K562 (cell line): ENCODE measurements around the gene CSF2. TPM values are rescaled to one million over a fixed set of nuclear protein-coding genes. Genes with fewer than 3 reads are reported as not detected.

Experiments
- AFF1 ChIP-seq, 2 experiments: fragments of 450-650 bp; IDR thresholded peaks; 2 replicates each; pipeline ENCODE4 v1.6.1; 2018; ENCODE audit warnings: mild to moderate bottlenecking in 2 of 2, low read depth in 1 of 2; ENCODE audit not compliant: partially characterized antibody in 2 of 2
- CBFA2T3 ChIP-seq: fragments of 450-650 bp; IDR thresholded peaks from 2 replicates; pipeline ENCODE4 v1.6.1; 2017
- FOXP1 ChIP-seq: sonication (generic); formaldehyde crosslinking; IDR thresholded peaks from 2 replicates; pipeline ENCODE4 v1.8.0; 2022; ENCODE audit warnings: mild to moderate bottlenecking, missing genetic modification reagents
- KLF16 ChIP-seq: IDR thresholded peaks from 2 replicates; pipeline ENCODE4 v1.6.1; 2016; ENCODE audit warnings: antibody characterized with exemption
- MAFF ChIP-seq: IDR thresholded peaks from 2 replicates; pipeline ENCODE4 v1.6.1; 2012; ENCODE audit warnings: low read length, improper control_type of control experiment
- STAG1 ChIP-seq: sonication (generic); formaldehyde crosslinking; IDR thresholded peaks from 2 replicates; pipeline ENCODE4 v1.5.0; 2020; ENCODE audit warnings: missing genetic modification reagents, borderline replicate concordance
- TARDBP ChIP-seq: fragments of 450-650 bp; IDR thresholded peaks from 2 replicates; pipeline ENCODE4 v1.6.1; 2016
- XRCC5 ChIP-seq: fragments of 200-400 bp; formaldehyde crosslinking; IDR thresholded peaks from 2 replicates; pipeline ENCODE4 v1.6.1; 2017; ENCODE audit warnings: low read depth, mild to moderate bottlenecking, low read length
- ZBTB49 ChIP-seq: sonication (generic); formaldehyde crosslinking; IDR thresholded peaks from 2 replicates; pipeline ENCODE4 v1.8.0; 2022; ENCODE audit warnings: missing genetic modification reagents, mild to moderate bottlenecking, borderline replicate concordance
- polyA plus RNA-seq, 8 experiments: library from polyadenylated mRNA; depleted of rRNA in 4 of 8; stranded (reverse) in 5 of 8; unstranded in 3 of 8; fragments of >200 nt; fragmentation: Nextera tagmentation in 2 of 8; fragmentation: Illumina TruSeq in 1 of 8; extraction: Ambion mirVana in 2 of 8; extraction: Trizol in 1 of 8; gene quantifications; 2 replicates each; pipeline versions ENCODE4 v1.2.1 to v1.2.3, GENCODE V29; 2011 to 2014; ENCODE audit warnings: inconsistent platforms in 1 of 8, missing spikeins in 1 of 8
- total RNA-seq, 7 experiments: library from RNA; depleted of rRNA in 6 of 7; stranded (reverse); fragments of >200 nt in 6 of 7; fragmentation: Illumina TruSeq in 2 of 7; extraction: Trizol in 2 of 7; gene quantifications; 2 replicates each; pipeline versions ENCODE4 v1.2.1 to v1.2.3, GENCODE V29; 2011 to 2021; ENCODE audit warnings: low replicate concordance in 1 of 7
- TF ChIP-seq, protein P1 (sequence below), 2 experiments: fragments of 450-650 bp; formaldehyde crosslinking in 1 of 2; IDR thresholded peaks; 2 replicates each; pipeline versions ENCODE4 v1.4.0 to v1.6.1; 2014 to 2020; ENCODE audit warnings: mild to moderate bottlenecking in 2 of 2, borderline replicate concordance in 1 of 2, low read depth in 1 of 2

Gene CSF2
- total and polyA plus RNA-seq, 9 of the 15 experiments (the other 6 are each of a cell fraction or from before 2014, with no cell fraction given): 0.25 to 0.29 TPM; not detected in 7

DNA sequence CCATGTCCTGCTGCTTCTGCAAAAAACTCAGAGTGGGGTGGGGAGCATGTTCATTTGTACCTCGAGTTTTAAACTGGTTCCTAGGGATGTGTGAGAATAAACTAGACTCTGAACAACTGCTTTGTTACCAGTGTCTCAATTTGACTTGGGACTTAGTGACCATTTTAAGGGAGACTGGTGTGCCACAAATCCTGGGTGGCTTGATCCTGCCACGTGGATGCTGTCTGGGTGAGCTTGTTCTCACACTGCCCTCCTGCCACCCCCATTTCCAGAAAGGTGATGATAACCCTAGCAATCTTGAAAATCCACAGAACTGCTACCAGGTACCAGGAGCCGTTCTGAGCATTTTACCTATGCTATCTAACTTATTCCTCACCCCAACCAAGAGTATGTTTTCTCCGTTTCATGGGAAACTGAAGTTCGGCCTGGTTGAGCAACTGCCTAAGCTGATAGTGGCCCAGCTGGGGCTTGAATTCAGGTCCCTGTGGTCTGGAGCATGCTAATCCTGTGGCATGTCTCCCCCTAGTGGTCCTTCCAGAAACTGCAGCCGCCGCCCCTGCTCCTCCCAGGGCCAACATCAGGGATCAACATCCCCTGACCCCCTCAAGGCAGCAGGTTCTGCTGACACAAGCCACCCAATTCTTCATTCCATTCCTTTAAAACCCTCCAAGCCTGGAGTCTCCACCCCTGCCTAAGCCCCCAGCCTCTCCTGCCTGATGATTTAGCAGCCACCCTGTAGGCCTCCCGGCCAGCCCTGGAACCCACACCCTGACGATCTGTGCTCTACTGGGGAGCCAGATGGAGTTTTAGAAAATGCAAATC is 10.3 kb upstream of the CSF2 start (continued):
- TF ChIP-seq ZBTB49 (CRISPR knock-in tag) (no peak), MAFF (no peak), XRCC5 (peak; percentile 64; the same call in 1 of the 2 replicates), CBFA2T3 (0 out of 2 replicates have a peak, but pooled peaks have one; percentile 29), STAG1 (CRISPR knock-in tag) (peak; percentile 96; the same call in 1 of the 2 replicates), KLF16 (peak; percentile 68), AFF1 (IDR thresholded peaks at IDR 0.05; ENCODE audit: low read depth in 1 of 2, partially characterized antibody in 2 of 2) (no peak), TARDBP (no peak), FOXP1 (0 out of 2 replicates have a peak, but pooled peaks have one; percentile 48)
- TF ChIP-seq, protein P1, sequence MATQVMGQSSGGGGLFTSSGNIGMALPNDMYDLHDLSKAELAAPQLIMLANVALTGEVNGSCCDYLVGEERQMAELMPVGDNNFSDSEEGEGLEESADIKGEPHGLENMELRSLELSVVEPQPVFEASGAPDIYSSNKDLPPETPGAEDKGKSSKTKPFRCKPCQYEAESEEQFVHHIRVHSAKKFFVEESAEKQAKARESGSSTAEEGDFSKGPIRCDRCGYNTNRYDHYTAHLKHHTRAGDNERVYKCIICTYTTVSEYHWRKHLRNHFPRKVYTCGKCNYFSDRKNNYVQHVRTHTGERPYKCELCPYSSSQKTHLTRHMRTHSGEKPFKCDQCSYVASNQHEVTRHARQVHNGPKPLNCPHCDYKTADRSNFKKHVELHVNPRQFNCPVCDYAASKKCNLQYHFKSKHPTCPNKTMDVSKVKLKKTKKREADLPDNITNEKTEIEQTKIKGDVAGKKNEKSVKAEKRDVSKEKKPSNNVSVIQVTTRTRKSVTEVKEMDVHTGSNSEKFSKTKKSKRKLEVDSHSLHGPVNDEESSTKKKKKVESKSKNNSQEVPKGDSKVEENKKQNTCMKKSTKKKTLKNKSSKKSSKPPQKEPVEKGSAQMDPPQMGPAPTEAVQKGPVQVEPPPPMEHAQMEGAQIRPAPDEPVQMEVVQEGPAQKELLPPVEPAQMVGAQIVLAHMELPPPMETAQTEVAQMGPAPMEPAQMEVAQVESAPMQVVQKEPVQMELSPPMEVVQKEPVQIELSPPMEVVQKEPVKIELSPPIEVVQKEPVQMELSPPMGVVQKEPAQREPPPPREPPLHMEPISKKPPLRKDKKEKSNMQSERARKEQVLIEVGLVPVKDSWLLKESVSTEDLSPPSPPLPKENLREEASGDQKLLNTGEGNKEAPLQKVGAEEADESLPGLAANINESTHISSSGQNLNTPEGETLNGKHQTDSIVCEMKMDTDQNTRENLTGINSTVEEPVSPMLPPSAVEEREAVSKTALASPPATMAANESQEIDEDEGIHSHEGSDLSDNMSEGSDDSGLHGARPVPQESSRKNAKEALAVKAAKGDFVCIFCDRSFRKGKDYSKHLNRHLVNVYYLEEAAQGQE (IDR thresholded peaks at IDR 0.05; ENCODE audit: borderline replicate concordance): peak; percentile 75
- TF ChIP-seq, protein P1 (CRISPR knock-in tag; IDR thresholded peaks at IDR 0.05; ENCODE audit: low read depth): no peak
